Endothelial cell of umbilical vein (primary cell): Measurements from ENCODE around the gene USH1C. TPM values are rescaled to one million over a fixed set of nuclear protein-coding genes. Genes with fewer than 3 reads are reported as not detected.

ENCODE experiments used
- BruUV-seq: library from RNA; stranded (reverse); fragments of 400-500 nt; replicated peaks from 2 replicates; lab custom pipeline; 2021; lab: Mats Ljungman, UMichigan
- CTCF ChIA-PET: fragments of 300-600, 350-600 bp; sonication (Branson Sonifier 250); formaldehyde crosslinking; loops from one replicate; lab custom pipeline; 2021; ENCODE audit warnings: antibody characterized with exemption, inconsistent platforms; lab: Charles Lee
- POLR2A ChIA-PET: fragments of 300-600, 350-600 bp; sonication (Branson Sonifier 250); formaldehyde crosslinking; loops from one replicate; lab custom pipeline; 2021; ENCODE audit warnings: antibody characterized with exemption, inconsistent platforms; lab: Charles Lee
- DNase-seq: peaks from one replicate; pipeline ENCODE4 v3.0.0-alpha.2; 2011; ENCODE audit warnings: low read depth, low spot score
- FAIRE-seq: peaks from 2 replicates; lab custom pipeline; 2011; peaks lifted over from hg19 to GRCh38; lab: Jason Lieb, UNC
- H2AFZ ChIP-seq: 2 replicates; pipeline ENCODE4 v1.6.0; 2012; ENCODE audit warnings: low read depth, low read length, control low read depth, inconsistent platforms
- H3K27ac ChIP-seq: 2 replicates; pipeline ENCODE4 v1.5.1; 2011; ENCODE audit warnings: low read depth, mild to moderate bottlenecking, control low read depth, low read length, moderate library complexity; ENCODE audit not compliant: insufficient read depth
- H3K27me3 ChIP-seq, 2 experiments: 2 replicates each; pipeline versions ENCODE4 v1.6.0 to v1.6.1; 2011; ENCODE audit warnings: low read length in 2 of 2, mixed read lengths in 1 of 2; ENCODE audit not compliant: control insufficient read depth in 2 of 2, insufficient read depth in 2 of 2
- H3K36me3 ChIP-seq, 2 experiments: 2 replicates in 1 of 2; 3 replicates in 1 of 2; pipeline ENCODE4 v1.5.1; 2011; ENCODE audit warnings: low read length in 2 of 2, mild to moderate bottlenecking in 1 of 2, moderate library complexity in 1 of 2; ENCODE audit not compliant: control insufficient read depth in 2 of 2, insufficient read depth in 2 of 2; ENCODE audit errors: extremely low read depth in 1 of 2
- H3K4me1 ChIP-seq: 3 replicates; pipeline ENCODE4 v1.5.1; 2011; ENCODE audit warnings: mild to moderate bottlenecking, low read length; ENCODE audit not compliant: control insufficient read depth, insufficient read depth; ENCODE audit errors: extremely low read depth
- H3K4me2 ChIP-seq: 2 replicates; pipeline ENCODE4 v1.6.1; 2011; ENCODE audit warnings: low read length, control low read depth, mixed read lengths; ENCODE audit not compliant: insufficient read depth
- H3K4me3 ChIP-seq, 3 experiments: fragments of 200-600 bp in 1 of 3; sonication (generic), shearing (Covaris generic) in 1 of 3; replicated peaks in 1 of 3; 2 replicates each; pipeline ENCODE4 v1.5.1; 2011 to 2016; ENCODE audit warnings: control low read depth in 3 of 3, low read length in 3 of 3, mild to moderate bottlenecking in 2 of 3, inconsistent platforms in 1 of 3, low read depth in 1 of 3, moderate library complexity in 1 of 3; ENCODE audit not compliant: insufficient read depth in 1 of 3
- H3K79me2 ChIP-seq: 2 replicates; pipeline ENCODE4 v1.6.0; 2012; ENCODE audit warnings: low read length, inconsistent platforms; ENCODE audit not compliant: control insufficient read depth, insufficient read depth
- H3K9ac ChIP-seq: replicated peaks from 2 replicates; pipeline ENCODE3; 2011; ENCODE audit warnings: low read length, control low read depth; ENCODE audit not compliant: insufficient read depth; ENCODE audit errors: extremely low read depth
- H3K9me1 ChIP-seq: replicated peaks from 3 replicates; pipeline ENCODE4 v1.6.0; 2011; ENCODE audit warnings: mild to moderate bottlenecking, low read length; ENCODE audit not compliant: control insufficient read depth, insufficient read depth; ENCODE audit errors: extremely low read depth
- H3K9me3 ChIP-seq: replicated peaks from 2 replicates; pipeline ENCODE4 v1.5.1; 2012; ENCODE audit warnings: low read length, inconsistent platforms; ENCODE audit not compliant: control insufficient read depth, insufficient read depth
- H4K20me1 ChIP-seq: replicated peaks from 2 replicates; pipeline ENCODE3; 2011; ENCODE audit warnings: mild to moderate bottlenecking, low read length; ENCODE audit not compliant: control insufficient read depth, insufficient read depth; ENCODE audit errors: extremely low read depth
- CTCF ChIP-seq, 2 donors: IDR thresholded peaks; 1 replicate in 1 of 2; 2 replicates in 1 of 2; pipeline ENCODE4 v1.5.1; 2011; ENCODE audit warnings: low read length in 2 of 2, mild to moderate bottlenecking in 2 of 2, moderate library complexity in 2 of 2, control low read depth in 1 of 2, inconsistent platforms in 1 of 2, low read depth in 1 of 2; ENCODE audit not compliant: insufficient read depth in 1 of 2; ENCODE audit errors: extremely low read depth in 1 of 2
- EZH2 ChIP-seq: IDR thresholded peaks from 2 replicates; pipeline ENCODE4 v1.6.1; 2012; ENCODE audit warnings: borderline replicate concordance, low read depth, mild to moderate bottlenecking, moderate library complexity, low read length, inconsistent platforms; ENCODE audit not compliant: severe bottlenecking
- FOS ChIP-seq: IDR thresholded peaks from 2 replicates; pipeline ENCODE4 v1.6.1; 2011; ENCODE audit warnings: mild to moderate bottlenecking, low read length, moderate library complexity, borderline replicate concordance; ENCODE audit not compliant: insufficient read depth
- GATA2 ChIP-seq: IDR thresholded peaks from 2 replicates; pipeline ENCODE4 v1.7.0; 2011; ENCODE audit warnings: low read depth, mild to moderate bottlenecking, moderate library complexity, mixed read lengths, low read length; ENCODE audit not compliant: insufficient read length, insufficient read depth
- JUN ChIP-seq: IDR thresholded peaks from 2 replicates; pipeline ENCODE4 v1.6.1; 2011; ENCODE audit warnings: borderline replicate concordance, low read depth; ENCODE audit not compliant: insufficient read length, insufficient read depth
- MAX ChIP-seq: IDR thresholded peaks from 2 replicates; pipeline ENCODE4 v1.6.1; 2011; ENCODE audit not compliant: insufficient read depth, insufficient read length
- MYC ChIP-seq: IDR thresholded peaks from one replicate; pipeline ENCODE4 v1.6.1; 2011; ENCODE audit warnings: mild to moderate bottlenecking, low read depth, low read length
- POLR2A ChIP-seq: IDR thresholded peaks from 2 replicates; pipeline ENCODE4 v1.6.1; 2012; ENCODE audit warnings: low read depth, mild to moderate bottlenecking, control low read depth, low read length
- POLR2AphosphoS5 ChIP-seq: IDR thresholded peaks from 2 replicates; pipeline ENCODE4 v1.6.1; 2012; ENCODE audit warnings: low read depth, mild to moderate bottlenecking, control low read depth, low read length, moderate library complexity; ENCODE audit not compliant: insufficient read depth
- dilution Hi-C: fragments of 300-500 bp; cut with MboI; formaldehyde crosslinking; loops from one replicate; pipeline ENCODE4 v1.15.0; 2019; ENCODE audit warnings: low sequenced_read_pairs; ENCODE audit not compliant: extremely low pct_ligation_motif_present
- intact Hi-C: fragments of 100-400 bp; cut with micrococcal nuclease; formaldehyde crosslinking; loops from one replicate; pipeline ENCODE4 v1.10.0; 2022
- polyA plus RNA-seq, 4 experiments: library from polyadenylated mRNA; depleted of rRNA in 3 of 4; stranded (reverse) in 3 of 4; unstranded in 1 of 4; fragments of >200 nt; gene quantifications; 2 replicates each; pipeline versions ENCODE4 v1.2.1 to v1.2.3, GENCODE V29; 2011 to 2012; ENCODE audit warnings: missing spikeins in 1 of 4
- total RNA-seq: library from RNA; stranded (reverse); gene quantifications from 2 replicates; pipeline ENCODE4 v1.2.3, GENCODE V29; 2021

The USH1C gene
- total and polyA plus RNA-seq, 2 donors (not counting 3 experiments of a cell fraction or from before 2014, with no cell fraction given) = not detected

GRCh38 chr11:17540807-17541206, 3.4 kb downstream of the USH1C start:
- POLR2A ChIA-PET = no interaction called here

More at GRCh38 chr11:17540807-17541206, 3.4 kb downstream of the USH1C start:
- Histone ChIP-seq H3K4me3 (no peak overlapping the region), H3K4me2 (no peak overlapping the region), H4K20me1 (no peaks in the 10 kb centered on the region), H3K4me1 (no peaks in the 10 kb centered on the region), H3K36me3 (no peaks in the 10 kb centered on the region), H3K27ac (no peak overlapping the region), H3K79me2 (no peaks in the 10 kb centered on the region), H3K27me3 (peaks cover 9 to 13% of the 10 kb centered on the region in 2 experiments), H3K9me1 (no peaks in the 10 kb centered on the region), H3K9ac (no peak overlapping the region), H3K9me3 (no peaks in the 10 kb centered on the region), H2AFZ (no peak overlapping the region)
- intact Hi-C loops (no loop called here), dilution Hi-C loops (no loop called here)
- DNase-seq (no peak), FAIRE-seq (no peak)
- no peak for TF ChIP-seq CTCF (IDR thresholded peaks at IDR 0.05; ENCODE audit: extremely low read depth in 1 of 2, insufficient read depth in 1 of 2, low read depth in 1 of 2, low read length in 2 of 2)
- no peak for TF ChIP-seq EZH2
- no peak for TF ChIP-seq POLR2A
- TF ChIP-seq POLR2AphosphoS5 = no peak
- TF ChIP-seq JUN = no peak
- no peak for TF ChIP-seq MAX
- no peak for TF ChIP-seq FOS
- TF ChIP-seq MYC = no peak
- TF ChIP-seq GATA2 = no peak
- no TSS peak for BruUV-seq
- CTCF ChIA-PET = interaction anchor here (2.0 kb wide), 1 partner anchor 13 kb away, joined by 11 read pairs; no protein-coding TSS in a partner anchor
